Astrocyte of the cerebellum (primary cell): Measurements from ENCODE around the gene PPP1R13L.

Experiments
- DNase-seq: peaks from one replicate; pipeline ENCODE4 v3.0.0-alpha.2; 2011; ENCODE audit warnings: low read depth
- H3K4me3 ChIP-seq: 2 replicates; pipeline ENCODE4 v1.5.1; 2011; ENCODE audit warnings: mild to moderate bottlenecking, low read depth, low read length, moderate library complexity
- CTCF ChIP-seq: IDR thresholded peaks from 2 replicates; pipeline ENCODE4 v1.5.1; 2012; ENCODE audit warnings: low read length, low read depth, moderate library complexity, mild to moderate bottlenecking; ENCODE audit errors: missing control alignments
- in situ Hi-C: cut with HindIII; loops from 2 replicates; pipeline ENCODE4 v1.10.0; 2017; ENCODE audit warnings: low sequenced_read_pairs

The PPP1R13L gene

GRCh38 chr19:45442778-45443461 lies 38.1 kb upstream of the PPP1R13L start:
- H3K4me3 ChIP-seq: peak overlapping the region; percentile 45
- no peak for DNase-seq
- in situ Hi-C loops: no loop called here
- no peak for TF ChIP-seq CTCF

GRCh38 chr19:45442408-45442777 lies 37.5 kb upstream of the PPP1R13L start:
- no peak for TF ChIP-seq CTCF
- DNase-seq: no peak
- H3K4me3 ChIP-seq: no peak overlapping the region
- in situ Hi-C loops: no loop called here

- in situ Hi-C loops: no loop called here
These were observed 36.2 kb upstream of the PPP1R13L start for GRCh38 chr19:45440873-45441654.

GRCh38 chr19:45440259-45440638 lies 35.4 kb upstream of the PPP1R13L start:
- no peak for DNase-seq
- peak overlapping the region; percentile 59 for H3K4me3 ChIP-seq
- no peak for TF ChIP-seq CTCF
- in situ Hi-C loops: no loop called here

More at GRCh38 chr19:45440873-45441654, 36.2 kb upstream of the PPP1R13L start:
- no peak for TF ChIP-seq CTCF
- DNase-seq: no peak
- no peak overlapping the region for H3K4me3 ChIP-seq

- in situ Hi-C loops: no loop called here
- TF ChIP-seq CTCF: peak; percentile 97
- DNase-seq: no peak
- peak overlapping the region; percentile 59 for H3K4me3 ChIP-seq
These were observed 34.8 kb upstream of the PPP1R13L start for GRCh38 chr19:45439569-45440258.

GRCh38 chr19:45439190-45439568 lies 34.3 kb upstream of the PPP1R13L start:
- in situ Hi-C loops: no loop called here
- DNase-seq: no peak
- no peak for TF ChIP-seq CTCF
- H3K4me3 ChIP-seq: peak overlapping the region; percentile 59
